Kidney glomerular epithelial cell (primary cell): ENCODE data around the gene MLANA.
A peak's percentile ranks its signal among the peaks of the same experiment; 100 is the strongest.

Experiments used
- DNase-seq: peaks from one replicate; lab custom pipeline; 2025; lab: John Stamatoyannopoulos, UW

The MLANA gene, protein sequence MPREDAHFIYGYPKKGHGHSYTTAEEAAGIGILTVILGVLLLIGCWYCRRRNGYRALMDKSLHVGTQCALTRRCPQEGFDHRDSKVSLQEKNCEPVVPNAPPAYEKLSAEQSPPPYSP

DNA sequence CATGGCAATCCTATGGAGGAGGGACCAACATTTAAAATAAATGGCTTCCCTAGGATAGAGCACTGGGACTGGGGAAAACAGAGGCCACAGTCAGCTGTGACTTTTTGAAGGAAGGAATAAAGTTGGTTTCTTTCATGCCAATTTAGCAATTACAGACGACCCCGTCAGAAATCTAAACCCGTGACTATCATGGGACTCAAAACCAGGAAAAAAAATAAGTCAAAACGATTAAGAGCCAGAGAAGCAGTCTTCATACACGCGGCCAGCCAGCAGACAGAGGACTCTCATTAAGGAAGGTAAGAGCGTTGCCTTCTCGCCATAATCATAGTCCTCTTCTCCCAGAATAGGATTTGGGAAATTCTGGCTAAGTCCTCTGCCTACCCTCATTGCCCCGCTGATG, at the start of gene MLANA:
TSS of gene MLANA (plus strand) at position 249 of the 400 bp plus-strand sequence. CDS start 1,586 bp downstream, outside the sequence.
- no peak for DNase-seq

DNA sequence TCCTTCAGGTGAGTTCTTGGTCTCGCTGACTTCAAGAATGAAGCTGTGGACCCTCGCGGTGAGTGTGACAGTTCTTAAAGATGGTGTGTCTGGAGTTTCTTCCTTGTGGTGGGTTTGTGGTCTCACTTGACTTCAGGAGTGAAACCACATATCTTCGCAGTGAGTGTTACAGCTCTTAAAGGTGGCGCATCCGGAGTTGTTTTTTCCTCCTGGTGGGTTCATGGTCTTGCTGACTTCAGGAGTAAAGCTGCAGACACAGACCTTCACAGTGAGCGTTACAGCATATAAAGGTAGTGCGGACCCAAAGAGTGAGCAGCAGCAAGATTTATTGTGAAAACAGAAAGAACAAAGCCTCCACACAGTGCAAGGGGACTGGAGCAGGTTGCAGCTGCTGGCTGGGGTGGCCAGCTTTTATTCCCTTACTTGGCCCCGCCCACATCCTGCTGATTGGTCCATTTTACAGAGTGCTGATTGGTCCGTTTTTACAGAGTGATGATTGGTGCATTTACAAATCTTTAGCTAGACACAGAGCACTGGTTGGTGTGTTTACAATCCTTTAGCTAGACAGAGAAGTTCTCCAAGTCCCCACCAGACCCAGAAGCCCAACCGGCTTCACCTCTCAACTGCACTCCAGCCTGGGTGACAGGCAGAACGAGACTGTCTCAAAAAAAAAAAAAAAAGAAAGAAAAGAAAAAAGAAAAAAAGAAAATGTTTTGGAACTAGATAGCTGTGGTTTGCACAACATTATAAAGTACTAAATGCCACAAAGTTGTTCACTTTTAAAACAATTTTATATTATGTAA, 48.7 kb upstream of the MLANA start:
- DNase-seq: no peak

DNA sequence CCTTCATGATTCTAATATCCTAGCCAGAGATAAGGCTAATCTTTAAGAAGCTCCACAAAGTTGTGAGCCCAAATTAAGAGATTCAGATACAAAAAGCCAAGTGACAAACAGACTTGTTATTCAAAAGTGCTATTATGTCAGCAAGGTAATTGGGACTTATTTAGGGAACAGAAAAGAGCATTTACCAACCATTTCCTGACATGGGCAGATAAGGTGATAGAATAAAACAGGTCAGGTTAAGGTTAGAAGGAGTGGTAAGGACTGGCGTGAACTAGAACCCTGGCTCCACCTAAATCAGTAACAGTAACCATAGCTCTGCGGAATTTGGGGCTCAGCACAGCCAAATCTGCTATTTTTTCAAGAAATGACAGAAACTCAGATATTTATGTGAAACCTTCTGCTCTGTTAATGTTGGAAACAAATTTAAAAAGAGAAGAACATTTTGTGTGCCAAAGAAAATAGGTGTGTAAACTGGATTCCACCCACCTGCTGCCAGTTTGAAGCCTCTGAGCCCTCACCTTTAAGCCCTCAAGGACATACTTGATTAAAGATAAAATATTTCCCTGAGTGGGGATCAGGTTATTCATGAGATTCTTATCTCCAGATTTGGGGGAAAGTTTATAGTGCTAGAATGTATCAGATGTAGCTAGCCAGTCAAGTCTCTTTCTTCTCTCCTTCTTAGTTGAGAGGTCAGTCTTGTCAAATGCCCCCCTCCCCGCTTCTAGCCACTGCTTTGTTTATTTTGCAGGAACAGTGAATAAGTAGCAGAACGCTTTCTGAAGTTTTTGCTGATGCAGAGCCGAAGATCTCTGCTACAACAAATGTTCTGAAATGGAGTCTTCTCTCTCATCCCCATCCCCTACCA, 47.5 kb upstream of the MLANA start:
- DNase-seq: no peak

DNA sequence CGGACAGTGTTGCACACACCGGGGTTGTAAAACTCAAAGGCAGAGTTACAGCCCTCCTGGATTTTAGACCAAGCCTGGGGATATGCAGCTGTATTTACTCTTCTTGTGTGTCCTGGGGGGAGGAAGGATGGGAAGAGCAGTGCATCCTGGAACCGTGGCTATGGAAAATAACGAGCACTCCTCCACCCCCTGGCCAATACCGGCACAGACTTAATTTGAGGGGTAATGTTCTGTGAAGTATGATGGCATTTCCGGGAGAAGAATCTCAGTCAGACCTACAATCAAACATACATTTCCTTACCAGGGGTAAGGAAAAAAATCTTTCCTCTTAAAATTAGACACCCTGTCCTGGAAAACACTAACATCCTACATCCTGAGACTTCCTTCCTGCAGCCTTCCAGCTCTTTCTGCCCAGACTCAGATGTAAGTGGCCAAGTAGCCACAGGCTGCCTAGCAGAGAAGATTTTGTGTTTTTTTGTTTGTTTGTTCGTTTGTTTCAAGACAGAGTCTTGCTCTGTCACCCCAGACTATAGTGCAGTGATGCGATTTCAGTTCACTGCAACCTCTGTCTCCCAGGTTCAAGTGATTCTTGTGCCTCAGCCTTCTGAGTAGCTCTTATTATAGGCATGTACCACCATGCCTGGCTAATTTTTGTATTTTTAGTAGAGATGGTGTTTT, 46.8 kb upstream of the MLANA start:
- peak; percentile 62 for DNase-seq

DNA sequence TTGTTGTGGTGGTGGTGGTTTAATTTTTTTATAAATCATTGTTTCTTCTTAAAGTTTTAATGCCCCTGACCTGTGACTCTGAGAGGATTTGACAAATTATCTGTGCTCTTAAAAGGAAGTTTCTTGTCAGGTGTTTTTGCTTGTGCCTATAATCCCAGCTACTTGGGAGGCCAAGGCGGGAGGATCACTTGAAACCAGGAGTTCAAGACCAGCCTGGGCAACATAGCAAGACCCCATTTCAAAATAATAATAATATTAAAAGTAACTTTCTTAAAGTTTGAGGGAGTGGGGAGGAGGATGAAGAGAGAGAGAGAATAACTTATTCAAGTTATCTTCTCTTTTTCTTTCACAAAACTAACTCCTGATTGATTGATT, 45.5 kb upstream of the MLANA start:
- DNase-seq: no peak

DNA sequence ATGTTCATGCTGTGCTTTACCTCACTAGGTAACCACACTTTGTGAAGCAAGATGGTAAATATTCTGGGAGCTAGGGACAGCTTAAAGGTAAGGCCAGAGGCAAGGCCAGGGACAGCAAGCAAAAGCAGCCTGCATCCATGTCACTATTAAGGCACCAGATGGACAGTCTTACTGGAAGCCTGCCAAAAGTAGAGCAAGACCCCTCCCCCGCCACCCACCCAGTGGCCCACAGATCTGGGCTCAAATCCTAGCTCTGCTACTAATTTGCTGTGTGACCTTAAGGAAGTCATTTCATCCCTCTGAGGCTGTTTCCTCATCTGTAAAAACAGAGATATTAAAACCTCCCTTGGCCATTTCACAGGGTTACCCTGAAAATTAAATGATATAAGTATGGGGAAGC, 44.6 kb upstream of the MLANA start:
- no peak for DNase-seq

DNA sequence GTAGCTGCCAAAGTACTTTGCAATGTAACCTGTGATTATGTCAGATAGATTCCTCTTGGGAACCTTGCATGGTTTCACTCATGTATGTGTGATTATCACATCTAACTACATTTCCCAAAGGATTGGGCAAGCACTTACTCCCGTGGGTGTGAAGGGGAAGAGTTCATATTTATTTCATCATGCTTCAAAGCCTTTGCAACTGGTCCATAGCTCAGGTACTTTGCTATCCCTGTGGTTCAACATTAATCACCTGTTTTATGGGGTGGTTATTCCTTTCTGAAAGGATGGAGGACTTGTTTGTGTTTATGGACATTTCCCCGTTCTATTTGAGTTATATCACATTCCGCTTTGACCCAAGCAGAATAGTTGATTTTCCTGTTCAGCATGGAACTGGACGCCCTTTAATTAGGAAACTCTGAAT, 44.2 kb upstream of the MLANA start:
- no peak for DNase-seq

DNA sequence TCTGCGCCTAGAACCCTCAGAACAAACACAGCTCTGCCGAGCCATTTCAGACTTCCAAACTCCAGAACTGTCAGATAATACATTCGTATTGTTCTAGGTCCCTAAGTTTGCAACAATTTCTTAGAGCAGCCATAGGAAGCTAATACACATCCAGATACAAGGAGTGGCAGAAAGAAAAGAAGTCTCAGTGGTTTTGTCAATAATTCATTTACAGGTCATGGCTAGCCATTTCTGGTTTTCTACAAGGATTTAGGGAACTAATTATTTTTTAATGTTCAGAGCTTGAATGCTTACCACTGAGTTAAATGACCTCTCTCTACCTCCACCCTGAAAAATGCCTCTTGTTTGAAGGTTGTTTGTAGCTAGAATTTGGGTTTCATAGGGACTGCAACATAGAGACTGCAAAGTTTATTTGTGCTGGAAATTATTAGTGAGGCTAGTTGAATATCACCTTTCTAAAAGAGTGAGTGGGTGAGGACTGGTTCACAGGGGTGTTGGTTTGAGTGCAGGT, 42.3 kb upstream of the MLANA start:
- DNase-seq: no peak

DNA sequence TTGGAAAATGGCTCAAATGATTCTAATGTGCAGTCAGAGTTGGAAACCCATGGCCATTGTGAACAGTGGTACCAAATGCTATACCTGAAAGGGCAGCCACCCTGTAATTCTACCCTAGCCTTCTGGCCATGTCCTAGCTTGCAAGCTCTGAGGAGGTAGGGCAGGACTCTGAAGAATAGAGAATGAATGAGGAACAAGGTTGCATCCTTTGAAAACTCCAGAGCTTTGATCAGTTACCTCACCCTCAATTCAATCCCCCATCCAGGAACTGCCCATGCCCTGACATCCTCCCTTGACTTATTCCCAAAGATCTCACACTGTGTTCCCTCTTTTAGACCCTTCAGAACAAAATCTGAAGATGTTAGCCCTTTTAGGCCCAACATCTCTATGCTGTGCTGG, 40.0 kb upstream of the MLANA start:
- no peak for DNase-seq

DNA sequence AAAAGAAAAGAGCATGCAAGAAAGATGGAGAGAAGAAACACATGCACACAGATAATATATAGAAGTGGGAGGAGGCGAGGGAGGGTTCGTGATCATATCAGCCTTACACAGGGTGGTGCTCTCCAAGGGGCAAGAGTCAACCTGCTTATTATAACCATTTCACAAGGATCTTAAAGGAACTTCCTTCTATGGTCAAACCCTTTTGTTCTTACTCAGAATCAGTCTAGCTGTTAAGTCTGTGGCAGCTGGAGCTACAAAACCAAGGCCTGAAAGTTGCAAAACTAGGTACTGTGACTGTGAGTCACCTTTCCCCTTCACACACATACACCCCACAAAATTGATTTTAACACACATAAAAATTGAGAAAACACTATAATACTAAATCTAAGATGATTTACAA, 39.2 kb upstream of the MLANA start:
- DNase-seq: peak; percentile 22

DNA sequence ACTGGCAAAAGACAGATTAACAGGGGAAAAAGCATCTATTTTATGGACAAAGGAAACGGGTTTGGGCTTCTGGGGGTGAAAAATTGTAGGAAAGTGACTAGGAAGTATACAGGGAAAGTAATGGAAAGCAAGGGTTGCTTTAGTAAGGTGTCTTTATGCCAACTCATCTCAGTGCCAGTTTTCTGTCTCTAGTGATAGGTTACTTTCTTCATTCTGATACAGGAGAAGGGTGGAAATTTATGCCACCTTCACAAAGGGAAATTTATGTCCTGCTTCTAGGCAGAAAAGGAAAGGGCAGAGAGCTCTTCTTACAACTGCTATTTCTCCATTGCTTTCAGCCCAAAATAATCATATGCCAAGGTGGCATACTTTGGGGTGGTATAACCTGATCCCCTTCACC, 37.7 kb upstream of the MLANA start:
- no peak for DNase-seq

DNA sequence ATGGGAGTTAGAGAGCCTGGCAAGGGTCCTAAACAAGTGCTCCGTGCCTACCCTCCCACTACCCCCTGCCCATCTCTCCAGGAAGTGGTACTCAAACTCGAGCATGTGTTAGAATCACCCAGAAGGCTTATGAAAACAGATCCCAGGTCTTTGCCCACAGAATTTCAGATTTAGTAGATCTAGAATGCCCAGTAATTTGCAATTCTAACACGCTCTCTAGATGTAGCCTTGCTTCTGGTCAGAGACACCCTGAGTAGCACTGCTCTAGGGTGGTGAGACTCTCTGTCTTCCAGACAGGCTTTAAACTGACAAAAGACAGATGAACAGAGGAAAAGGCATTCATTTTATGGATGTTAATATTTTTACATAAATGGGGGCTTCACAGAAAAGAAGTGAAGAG, 37.1 kb upstream of the MLANA start:
- no peak for DNase-seq

DNA sequence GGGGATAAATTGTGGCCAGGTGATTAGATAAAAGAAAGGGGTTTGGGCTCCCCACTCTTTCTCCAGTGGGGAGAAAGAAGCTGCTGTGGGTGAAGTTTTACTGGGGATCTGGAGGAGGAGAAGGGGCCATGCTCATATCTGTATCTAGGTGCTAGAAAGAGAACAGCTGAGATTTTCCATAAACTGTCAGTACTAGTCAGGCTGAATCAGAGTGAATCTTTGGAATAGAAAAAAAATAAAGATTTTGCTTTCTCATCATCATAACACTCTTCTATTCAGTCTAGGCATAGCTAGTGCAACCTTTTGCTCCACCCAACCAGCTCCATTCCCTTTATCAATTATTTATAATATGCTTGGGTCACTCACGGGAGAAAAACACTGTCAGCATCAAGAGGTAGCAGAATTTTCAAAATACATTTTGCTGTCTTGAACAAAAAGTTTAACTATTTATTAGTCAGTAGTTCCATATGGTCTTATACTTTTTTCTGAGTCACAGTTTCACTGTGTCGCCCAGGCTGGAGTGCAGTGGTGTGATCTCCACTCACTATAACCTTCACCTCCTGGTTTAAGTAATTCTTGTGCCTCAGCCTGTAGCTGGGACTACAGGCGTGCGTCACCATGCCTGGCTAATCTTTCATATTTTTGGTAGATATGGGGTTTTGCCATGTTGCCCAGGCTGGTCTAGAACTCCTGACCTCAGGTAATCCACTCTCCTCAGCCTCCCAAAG, 36.5 kb upstream of the MLANA start:
- DNase-seq: no peak

DNA sequence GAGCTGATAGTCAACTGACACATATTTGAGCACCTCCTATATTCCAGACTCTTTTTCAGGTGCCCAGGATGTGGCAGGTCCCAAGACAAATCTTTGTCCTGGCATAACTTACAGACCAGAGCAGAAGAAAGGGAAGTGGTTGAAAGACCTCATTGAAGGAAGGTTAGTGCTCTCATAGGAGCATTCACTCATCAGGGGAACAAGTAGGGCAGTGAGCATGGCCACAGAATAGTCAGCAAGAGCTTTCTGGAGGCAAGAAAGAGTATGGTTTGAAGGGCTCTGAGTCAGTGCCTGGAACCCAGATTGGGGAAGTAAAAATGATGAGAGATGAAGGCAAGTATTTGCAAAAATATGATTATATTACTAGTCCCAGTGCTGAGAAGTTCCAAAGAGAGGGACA, 32.8 kb upstream of the MLANA start:
- DNase-seq: no peak

DNA sequence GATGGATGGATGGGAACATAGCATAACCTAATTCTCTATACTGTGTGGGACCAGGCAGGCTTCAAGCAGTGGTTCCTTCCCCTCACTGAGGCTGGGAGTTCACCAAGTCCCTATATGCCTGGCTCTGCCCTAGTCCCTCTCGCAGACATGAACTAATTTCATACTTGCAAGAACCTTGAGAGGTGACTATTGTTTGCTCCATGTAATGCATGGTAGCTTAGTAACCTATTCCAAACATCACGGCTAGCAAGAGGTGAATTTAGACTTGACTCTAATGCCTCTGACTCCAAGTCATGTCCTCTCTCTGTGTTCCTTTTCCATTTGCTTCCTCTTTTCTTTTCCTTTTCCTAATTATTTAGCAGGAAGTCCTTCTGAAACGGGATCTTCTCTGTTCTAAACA, 31.9 kb upstream of the MLANA start:
- no peak for DNase-seq

DNA sequence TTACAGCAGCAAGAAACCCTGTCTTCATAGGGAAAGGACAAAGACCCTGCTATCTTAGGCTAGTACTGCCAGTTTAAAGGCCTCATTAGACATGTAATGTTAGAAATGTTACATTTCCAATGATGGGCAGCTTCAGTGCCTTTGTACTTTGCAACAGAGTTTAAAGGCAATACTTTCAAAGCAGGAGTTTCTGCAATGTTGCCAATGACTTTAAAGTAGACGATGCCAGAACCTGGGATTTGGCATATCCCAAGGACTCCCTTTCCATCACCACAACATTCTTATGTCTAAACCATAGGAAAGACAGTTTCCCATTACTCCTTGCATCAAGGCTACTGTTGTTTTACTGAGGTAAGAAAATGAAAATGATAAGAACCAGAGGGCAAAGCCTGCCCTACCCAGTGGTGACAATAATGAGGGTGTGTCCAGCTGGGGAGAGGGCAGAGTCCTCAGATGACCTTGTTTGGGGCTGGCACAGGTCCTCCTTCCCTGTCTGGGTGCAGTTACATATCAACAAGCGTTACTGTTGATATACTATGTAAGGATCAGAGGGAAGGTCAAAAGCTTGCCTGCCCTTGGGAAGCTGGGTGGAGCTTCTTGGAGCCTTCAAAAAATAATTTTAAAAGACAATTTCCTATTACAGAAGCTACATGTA, 27.5 kb upstream of the MLANA start:
- no peak for DNase-seq

DNA sequence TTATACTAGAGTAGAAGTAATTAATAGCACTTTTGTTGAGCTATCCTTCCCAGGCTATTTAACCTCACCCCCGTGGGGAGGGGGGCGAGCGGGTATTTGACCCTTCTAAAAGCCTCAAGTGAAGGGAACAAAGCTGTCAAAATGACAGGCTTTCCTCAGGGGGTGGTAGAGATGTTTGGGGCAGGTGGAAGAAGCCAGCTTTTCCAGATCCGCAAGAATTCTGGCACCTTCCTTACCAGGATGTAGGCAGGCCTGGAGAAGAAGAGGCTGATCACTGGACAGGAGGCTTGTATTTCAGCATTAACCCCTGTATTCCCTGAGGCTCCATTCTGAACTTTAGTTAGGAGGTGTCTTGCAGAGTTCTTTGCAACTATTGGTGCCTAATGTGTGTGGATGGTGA, 26.2 kb upstream of the MLANA start:
- DNase-seq: no peak

DNA sequence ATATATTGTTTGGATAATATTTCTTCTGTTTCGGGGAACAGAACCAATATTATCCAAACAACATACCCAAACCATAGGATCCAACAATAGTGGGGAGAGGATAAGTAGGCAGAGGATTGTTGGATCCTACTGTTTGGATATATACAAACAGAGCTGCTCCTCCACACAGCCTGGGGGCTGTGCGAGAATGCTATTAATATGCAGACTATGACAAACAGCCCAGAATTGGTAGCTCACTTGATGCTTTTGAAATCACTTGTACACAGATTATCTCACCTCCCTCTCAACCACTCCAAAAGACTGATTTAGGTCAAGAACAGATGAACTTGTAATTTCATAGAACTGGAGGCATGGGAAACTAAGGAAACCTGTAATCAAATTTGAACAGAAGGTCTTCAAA, 24.4 kb upstream of the MLANA start:
- DNase-seq: no peak

DNA sequence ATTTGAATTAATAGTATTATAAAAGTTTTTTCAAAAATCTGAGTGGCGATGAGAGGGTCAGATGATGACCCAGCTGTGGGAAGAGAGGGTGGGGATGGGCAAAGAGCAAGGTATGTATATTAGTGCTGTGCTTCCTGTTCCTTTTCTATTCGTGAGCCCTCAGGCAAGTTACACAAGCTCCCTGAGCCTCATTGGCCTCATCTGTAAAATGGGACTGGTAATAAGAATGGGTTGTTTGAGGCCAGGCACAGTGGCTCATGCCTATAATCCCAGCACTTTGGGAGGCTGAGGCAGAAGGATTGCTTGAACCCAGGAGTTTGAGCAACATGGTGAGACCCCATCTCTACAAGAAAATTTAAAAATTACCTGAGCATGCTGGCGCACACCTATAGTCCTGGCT, 24.0 kb upstream of the MLANA start:
- DNase-seq: no peak

DNA sequence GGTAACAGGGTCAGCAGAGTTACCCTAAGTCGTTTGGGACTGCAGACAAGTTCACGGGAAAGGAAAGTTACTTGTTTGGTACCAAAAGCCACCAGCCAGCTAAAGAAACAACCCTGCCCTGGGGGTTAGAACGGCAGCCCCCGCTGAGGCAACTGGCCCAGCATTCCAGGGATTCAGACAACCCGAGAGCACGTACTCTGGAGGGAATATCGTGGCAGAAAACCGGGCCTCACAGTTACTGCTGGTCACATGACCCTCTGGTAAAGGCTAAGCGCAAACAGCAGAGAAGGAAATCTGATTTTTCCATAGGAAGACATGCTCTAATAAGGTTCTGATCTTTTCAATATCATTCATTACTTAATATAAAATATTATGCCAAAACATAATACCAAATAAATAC, 22.5 kb upstream of the MLANA start:
- no peak for DNase-seq
